CD4-positive, alpha-beta T cell treated with Interferon alpha-2 for 1 hour (primary cell): Measurements from ENCODE around the gene PTGER2.
A peak's percentile ranks its signal among the peaks of the same experiment; 100 is the strongest.

Source experiments
- DNase-seq, 2 donors: peaks; one replicate each; pipeline ENCODE4 v3.0.0-alpha.2; 2020 to 2022

PTGER2 gene

DNA sequence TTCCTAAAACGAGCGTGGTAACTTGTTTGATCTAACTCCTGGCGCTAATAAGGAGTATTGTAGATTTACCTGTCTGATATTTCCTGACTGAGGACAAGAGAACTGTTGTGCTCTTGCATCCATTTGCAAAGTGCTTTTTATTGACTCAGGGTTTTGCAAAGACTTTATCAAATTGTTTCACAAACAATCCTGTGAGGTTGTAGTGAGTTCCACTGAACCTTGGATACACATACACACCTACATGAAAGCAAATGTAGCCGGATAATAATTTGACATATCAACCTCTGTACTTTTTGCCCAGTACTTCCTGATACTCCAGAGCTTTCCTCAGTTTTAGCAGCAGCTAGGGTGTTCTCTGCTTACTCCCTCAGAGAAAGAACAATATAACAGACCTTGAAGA is 6.7 kb upstream of the PTGER2 start:
- DNase-seq = no peak

DNA sequence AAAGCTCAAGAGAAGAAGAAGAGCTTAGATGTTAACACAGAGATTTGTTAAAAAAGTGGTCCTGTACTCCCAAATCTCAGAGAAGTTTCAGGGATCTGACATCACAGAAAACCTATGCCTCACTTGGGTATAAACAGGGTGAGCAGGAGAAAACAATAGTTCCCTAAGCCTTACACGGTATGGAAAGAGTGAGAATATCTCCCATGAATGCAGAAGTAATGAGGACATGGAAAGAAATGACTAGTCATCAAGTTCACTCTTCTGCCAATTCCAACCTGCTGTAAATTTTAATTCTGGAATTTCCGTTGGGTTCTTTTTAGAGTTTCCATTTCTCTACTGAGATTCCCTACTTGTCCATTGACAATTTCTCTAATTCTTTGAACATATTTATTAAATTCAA is 6.2 kb upstream of the PTGER2 start:
- DNase-seq = no peak

DNA sequence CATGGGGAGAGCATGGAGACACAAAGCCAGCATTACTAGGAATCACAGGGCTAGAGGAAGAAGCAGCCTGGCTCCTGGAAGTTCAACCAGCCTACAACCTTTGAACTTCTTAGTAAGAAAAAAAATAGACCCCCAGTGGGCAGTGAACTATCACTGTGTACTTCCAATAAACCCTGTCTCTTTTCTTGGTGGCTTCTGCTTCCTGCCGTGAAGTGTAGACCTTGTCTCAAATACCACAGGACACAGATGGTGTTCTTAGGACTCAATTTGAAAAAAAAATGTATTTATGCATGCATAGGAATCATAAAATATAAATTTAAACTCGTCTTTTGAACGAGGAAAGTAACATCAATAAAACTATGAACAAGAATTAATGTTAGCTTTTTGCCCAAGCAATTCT is 3.6 kb upstream of the PTGER2 start:
- DNase-seq = no peak

DNA sequence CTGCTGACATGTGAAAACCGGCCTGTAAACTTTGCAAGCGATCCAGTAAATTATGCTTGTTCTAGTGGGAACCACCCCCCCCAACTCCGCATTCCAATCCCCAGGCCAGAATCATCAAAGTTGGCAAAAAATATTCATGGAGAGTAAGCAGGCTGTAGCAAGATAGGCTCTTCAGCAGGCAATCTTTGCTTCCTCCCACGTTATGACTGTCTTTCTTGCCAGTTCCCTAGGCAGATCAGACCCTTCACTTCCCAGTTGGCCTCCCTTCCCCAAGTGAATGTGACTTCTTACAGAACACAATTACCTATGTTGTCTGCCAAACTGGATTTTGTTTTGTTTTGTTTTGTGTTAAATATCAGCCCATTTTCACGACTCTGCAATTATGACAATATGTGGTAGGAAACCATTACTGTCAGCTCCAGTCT is 1.2 kb upstream of the PTGER2 start:
- peak in 1 of 2 donors; percentile 14 for DNase-seq

DNA sequence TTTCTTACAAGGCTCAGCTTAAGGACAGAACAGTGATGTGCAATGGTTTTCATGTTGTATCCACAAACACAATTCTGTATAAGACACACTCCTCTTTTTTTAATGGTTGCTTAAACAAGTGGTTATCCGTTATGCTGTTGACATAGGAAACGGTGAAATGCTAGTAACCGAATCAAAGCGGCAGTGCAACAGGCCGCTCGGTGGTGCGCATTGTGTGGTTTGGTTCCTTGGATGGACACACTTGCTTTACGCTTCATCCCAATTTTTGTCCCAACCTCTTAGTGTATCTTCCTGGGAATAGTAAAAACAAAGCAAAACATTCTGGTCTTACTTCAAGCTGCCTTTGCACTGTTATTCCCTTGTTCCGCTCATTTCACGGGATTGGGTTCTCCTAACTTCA is 650 bp upstream of the PTGER2 start:
- peak in 1 of 2 donors; percentile 31 for DNase-seq

DNA sequence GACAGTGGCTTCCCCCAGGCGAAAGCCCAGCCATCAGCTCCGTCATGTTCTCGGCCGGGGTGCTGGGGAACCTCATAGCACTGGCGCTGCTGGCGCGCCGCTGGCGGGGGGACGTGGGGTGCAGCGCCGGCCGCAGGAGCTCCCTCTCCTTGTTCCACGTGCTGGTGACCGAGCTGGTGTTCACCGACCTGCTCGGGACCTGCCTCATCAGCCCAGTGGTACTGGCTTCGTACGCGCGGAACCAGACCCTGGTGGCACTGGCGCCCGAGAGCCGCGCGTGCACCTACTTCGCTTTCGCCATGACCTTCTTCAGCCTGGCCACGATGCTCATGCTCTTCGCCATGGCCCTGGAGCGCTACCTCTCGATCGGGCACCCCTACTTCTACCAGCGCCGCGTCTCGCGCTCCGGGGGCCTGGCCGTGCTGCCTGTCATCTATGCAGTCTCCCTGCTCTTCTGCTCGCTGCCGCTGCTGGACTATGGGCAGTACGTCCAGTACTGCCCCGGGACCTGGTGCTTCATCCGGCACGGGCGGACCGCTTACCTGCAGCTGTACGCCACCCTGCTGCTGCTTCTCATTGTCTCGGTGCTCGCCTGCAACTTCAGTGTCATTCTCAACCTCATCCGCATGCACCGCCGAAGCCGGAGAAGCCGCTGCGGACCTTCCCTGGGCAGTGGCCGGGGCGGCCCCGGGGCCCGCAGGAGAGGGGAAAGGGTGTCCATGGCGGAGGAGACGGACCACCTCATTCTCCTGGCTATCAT is 663 bp downstream of the PTGER2 start:
- DNase-seq = peak; percentile 23 to 37

DNA sequence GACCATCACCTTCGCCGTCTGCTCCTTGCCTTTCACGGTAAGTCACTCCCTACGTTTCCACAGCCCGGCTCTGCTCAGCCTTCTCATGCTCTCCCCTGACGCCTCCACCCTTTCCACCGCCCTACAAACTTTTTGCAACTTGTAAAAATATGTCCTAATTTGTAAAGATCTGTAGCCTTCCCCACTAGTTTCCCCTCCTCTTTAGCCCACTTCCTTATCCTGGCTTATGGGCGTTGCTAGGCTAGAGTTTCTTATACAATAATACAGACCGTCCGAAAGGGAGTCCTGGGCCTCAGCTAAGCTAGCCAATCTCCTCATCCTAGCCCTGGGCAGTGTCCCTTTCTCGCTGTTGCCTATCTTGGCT is 1.2 kb downstream of the PTGER2 start:
- DNase-seq = peak; percentile 35 to 55

DNA sequence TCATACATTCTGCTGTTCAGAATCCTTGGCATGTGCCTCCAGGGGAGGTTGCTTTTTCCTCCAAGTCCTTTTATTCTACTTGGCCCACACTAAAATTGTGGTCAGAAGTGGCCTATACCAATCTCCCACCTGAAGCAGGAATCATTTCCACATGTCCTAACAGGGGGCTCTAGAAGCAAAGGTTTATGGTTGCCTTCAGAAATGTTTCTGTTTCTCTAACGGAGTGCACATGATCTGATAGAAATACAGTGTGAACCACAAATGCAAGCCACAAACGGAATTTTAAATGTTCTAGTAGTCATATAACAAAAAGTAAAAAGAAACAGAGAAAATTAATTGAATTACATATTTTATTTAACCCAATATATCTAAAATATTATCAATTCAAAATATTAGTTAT is 4.0 kb downstream of the PTGER2 start:
- DNase-seq = peak in 1 of 2 donors; percentile 42

DNA sequence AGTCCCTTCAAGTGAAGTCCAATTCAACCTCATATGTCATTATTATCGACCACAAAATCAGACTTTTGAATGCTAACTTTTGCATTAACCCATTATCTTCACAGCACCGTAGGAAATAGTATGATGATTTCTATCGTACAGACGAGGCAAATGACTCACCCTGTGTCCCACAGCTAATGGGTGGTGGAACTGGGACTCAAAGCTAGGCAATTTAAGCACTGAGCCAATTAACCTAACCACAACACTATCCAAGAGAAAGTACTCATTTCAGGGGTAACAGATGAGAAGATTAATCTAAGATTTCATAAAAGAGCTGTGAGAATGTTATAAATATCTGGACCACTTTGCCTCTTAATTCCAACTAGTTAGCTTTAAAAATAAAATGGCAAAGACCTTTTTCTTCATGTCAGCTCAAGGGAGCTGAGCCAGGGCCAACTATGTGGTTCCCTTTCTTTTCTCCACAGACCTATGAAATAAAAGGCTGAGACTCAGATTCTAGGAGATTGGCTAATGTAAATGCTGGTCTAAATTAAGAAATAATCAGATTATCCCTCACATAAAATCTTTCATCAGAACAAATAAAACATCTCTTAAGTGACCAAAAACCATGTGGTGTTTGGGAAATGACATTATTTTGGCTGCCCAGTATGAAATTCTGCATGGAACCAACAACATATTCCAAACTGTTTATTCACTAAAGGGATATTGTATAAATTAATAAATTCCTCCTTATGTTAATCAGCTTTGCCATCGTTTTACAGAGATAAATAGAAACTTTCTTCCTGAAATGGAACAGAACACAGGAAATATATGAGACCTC is 4.9 kb downstream of the PTGER2 start:
- DNase-seq = peak in 1 of 2 donors; percentile 27

DNA sequence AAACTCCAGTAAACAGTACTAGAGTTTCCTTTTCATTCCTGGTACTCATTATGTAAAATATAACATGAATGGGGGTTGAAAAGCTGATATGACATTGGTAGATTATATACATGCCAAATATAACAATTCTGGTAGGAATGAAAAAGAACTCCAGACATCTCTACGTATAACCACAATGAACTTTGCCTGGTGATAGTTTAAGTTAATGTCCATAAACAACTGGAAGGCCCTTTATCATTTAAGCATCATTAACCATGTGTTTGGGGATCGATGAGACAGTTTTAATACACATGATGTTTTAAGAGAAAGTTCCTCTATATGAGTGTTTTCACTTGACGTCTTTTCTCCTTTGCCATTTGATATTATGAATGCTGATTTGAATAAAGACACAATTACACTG is 5.8 kb downstream of the PTGER2 start:
- DNase-seq = no peak

DNA sequence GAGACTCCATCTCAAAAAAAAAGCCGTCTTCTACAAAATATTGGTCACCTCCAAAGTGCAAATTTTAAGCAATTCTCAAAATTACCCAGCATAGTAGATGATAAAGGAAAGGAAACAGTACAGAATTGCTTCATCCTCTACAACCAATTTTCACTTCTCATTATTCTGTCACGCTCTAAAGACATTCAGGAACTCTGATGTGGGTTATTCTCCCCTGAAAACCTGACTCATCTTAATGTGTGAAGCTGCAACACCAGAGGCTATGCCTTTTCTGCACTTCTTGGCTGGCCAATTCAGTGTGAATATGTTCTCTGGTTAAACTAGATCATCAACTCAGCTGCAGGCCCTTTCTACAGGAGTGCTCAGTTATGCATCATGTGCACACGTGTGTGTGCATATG is 11.0 kb downstream of the PTGER2 start:
- peak; percentile 44 to 54 for DNase-seq

DNA sequence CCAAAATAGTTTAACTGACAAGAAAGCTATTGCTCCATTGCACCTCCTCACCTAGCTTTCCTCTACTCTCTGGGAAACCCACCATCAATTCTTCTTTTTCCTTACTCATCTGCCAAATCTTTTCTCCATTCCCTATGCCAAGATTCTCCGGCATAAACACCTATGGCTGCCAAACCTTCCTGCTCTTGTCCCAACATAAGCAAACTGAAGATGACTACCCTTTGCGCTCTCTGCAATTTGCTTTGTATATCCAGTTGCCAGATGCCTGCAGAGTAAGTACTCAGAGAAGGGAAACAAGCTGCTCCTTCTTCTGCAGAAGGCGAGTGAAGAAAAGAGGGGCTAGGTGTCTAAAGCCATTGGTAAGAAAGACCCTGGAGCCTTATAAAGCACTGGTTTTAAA is 11.5 kb downstream of the PTGER2 start:
- no peak for DNase-seq

DNA sequence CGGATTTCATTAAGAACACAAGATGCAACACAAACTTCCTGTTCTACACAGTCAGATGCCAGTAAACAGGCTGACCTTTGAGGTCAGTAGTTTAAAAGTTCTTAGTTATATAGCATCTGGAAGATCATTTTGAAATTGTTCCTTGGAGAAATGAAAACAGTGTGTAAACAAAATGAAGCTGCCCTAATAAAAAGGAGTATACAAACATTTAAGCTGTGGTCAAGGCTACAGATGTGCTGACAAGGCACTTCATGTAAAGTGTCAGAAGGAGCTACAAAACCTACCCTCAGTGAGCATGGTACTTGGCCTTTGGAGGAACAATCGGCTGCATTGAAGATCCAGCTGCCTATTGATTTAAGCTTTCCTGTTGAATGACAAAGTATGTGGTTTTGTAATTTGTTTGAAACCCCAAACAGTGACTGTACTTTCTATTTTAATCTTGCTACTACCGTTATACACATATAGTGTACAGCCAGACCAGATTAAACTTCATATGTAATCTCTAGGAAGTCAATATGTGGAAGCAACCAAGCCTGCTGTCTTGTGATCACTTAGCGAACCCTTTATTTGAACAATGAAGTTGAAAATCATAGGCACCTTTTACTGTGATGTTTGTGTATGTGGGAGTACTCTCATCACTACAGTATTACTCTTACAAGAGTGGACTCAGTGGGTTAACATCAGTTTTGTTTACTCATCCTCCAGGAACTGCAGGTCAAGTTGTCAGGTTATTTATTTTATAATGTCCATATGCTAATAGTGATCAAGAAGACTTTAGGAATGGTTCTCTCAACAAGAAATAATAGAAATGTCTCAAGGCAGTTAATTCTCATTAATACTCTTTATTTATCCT is 13.5 kb downstream of the PTGER2 start:
- peak; percentile 20 to 26 for DNase-seq

DNA sequence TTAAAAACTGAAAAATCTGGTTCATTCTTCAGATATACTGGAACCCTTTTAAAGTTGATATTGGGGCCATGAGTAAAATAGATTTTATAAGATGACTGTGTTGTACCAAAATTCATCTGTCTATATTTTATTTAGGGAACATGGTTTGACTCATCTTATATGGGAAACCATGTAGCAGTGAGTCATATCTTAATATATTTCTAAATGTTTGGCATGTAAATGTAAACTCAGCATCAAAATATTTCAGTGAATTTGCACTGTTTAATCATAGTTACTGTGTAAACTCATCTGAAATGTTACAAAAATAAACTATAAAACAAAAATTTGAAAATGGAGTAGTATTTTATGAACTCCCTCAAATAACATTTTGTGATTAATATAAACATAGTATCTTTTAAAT is 14.2 kb downstream of the PTGER2 start:
- no peak for DNase-seq

DNA sequence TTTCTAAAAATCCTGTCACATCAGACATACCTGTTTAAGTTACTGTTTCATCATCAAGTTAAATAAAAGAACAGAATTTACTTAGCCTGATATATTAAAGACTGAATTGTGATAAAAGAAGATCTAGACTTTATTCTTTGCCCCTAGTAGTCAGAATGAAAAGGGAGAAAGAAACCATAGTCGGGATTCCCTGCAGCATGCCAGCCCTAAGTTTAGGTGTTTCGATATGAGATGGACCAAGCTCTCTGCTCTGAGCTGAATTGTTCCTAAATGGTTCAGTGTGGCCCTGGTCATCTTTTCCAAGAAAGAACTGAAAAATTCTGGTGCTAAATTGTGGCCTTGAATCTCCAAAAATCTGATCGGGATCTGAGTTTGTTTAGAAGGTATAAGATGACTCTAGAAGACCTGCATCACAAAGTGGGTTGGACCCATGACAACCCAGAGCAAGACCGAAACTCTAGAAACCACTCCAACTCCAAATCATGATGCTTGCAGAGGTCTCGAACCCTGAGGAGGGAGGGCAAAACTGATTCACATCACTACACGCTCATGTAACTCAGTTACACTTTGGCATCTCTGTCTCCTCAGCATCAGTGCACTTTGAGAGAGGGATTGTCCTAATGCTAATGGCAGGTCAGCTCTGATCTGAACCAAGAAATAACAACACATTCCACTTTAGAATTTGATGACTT is 15.7 kb downstream of the PTGER2 start:
- no peak for DNase-seq

DNA sequence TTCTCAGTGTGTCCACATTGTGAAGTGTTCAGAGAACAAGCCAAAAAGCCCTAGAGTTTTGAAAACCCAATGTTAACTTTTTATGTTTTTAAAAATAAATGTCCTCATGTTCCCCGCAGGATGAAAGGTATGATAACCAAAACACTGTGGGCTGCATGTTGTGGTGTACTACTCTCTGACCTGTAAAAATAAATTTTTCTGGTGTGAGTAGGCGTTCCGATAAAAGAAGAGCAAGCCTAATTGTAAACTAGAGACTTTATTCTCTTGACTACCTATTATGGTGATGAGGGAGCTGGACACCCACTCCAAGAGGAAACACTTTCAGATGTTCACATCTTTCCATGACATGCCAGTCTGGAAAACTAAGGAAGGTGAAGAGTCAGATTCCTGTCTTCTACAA is 18.2 kb downstream of the PTGER2 start:
- no peak for DNase-seq

DNA sequence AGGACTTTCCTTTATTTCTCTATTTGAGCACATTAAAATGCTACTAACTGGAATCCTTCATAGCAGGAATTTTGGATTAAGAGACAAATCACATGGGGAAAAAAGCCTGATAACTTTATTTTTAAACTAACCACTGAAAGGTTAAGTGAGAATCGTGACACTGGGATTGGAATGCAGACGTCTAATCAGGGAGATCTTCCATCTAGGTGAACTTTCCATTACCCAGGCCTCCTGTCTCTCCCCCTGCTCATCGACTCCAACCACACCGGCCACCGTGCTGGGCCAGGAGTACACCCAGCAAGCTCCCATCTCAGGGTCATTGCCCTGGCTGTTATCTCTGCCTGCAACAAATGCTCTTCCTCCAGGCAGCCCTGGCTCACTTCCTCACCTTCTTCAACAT is 19.0 kb downstream of the PTGER2 start:
- no peak for DNase-seq

DNA sequence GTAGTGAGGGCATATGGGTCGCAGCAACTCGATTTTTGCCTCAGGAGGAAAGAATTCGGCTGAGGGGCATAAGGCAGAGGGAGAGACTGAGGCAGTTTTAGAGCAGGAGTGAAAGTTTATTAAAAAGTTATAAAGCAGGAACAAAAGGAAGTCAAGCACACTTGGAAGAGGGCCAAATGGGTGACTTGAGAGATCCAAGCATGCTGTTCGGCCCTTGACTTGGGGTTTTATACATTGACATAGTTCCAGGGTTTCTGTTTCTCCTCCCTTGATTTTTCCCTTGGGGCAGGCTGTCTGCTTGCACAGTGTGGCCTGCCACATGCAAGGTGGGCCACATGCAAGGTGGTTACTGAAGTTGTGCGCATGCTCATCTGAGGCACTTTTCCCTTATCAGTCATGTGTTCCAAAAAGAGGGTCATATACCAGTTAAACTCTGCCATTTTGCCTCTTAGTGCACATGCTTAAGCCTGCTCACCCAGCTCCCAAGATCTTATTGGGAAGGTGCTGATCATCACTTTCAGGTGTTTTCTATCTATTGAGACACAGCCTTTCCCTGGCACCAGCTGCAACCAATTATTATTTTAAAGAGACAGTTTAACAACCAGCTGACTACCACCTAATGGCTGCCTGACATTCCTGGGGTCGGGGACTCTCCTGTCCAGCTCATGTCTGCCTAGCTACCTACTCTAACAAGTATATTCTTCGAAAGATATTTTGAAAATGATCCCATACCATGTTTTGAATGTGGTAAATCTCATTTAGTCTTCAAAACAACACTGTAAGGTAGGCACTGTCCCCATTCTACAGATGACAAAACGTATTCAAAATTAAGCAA is 19.9 kb downstream of the PTGER2 start:
- DNase-seq = no peak

DNA sequence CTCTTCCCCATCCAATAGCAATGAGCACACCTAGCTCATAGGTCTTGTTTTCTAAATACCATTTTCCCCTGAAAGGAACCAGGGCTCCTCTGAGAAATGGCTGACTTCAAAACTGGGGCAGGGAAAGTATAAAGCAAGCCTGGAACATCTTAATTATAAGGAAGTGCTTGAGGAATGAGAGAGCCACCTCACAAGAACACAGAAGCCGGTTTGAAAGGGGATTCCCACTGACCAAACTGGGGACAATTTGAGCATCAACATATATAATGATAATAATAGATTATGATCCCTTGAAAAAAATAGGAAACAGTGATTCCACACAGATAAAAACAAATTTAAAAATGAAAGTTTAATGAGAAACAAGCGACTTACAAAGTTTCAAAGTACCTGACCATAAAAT is 22.1 kb downstream of the PTGER2 start:
- no peak for DNase-seq

DNA sequence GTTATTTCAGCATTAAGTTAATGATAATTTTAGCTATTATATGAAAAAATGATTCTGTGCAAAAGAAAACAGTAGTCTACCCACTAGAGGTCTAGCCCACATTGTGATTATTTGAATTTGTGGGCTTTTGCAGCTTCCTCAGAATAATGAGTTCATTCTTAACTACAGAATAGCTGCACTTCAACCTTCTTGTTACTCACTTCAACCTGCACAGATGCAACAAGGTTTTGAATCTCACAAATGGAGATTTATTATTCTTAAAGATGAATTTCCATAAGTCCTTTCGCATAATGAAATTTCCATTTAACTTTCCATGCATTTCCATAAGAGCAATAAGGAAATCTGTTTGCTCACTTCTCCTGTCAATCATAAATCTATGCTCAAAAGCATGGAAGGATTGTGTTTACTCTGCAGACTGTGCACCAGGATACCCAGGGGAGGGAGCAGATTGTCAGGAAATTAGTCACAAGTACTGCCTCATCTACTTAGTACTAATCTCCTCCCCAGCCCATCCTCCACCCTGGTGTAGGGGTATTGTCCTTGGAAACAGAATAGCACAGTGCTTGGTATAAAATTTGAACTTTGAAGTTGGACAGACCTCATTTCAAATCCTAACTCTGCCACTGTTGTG is 24.1 kb downstream of the PTGER2 start:
- DNase-seq = no peak

DNA sequence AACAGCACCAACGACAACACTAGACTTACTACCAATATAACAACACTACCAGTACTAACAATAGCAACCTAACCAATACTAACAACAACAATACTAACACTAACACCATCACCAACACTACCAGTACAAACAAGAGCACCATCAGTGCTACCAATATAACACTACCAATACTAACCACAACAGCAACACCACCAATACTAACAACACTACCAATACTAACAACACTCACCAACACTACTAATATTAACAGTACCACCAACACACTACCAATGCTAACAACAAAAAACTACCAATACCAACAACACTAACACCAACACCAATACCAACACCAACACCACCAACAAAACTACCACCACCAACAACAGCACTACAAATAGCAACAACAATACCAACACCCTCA is 25.1 kb downstream of the PTGER2 start:
- DNase-seq = no peak
